ENCODE results near the gene COA8. TPM values are rescaled to one million over a fixed set of nuclear protein-coding genes. Genes with fewer than 3 reads are reported as not detected.

COA8 gene
- polyA plus RNA-seq, 3 donors: 13.2 to 58.1 (median 52.3) TPM

- H3K9me3 ChIP-seq (replicated peaks in 1 of 2; ENCODE audit: control insufficient read depth in 1 of 2, insufficient read depth in 1 of 2, low read length in 2 of 2): no peaks in the 10 kb centered on the region
- H3K4me2 ChIP-seq (replicated peaks; ENCODE audit: extremely low read depth, low read length, poor library complexity, severe bottlenecking): peak overlapping the region; percentile 98
- intact Hi-C loops (cut with micrococcal nuclease): no loop called here
- no peak for DNase-seq
- H2AFZ ChIP-seq (ENCODE audit: insufficient read depth, low read depth, low read length, poor library complexity, severe bottlenecking): no peak overlapping the region
- peak overlapping the region; percentile 95 for H3K9ac ChIP-seq (ENCODE audit: insufficient read depth, low read length, poor library complexity, severe bottlenecking)
- H3K27me3 Mint-ChIP-seq (ENCODE audit: low read depth in 3 of 3): peaks cover 2 to 9% (median 2%) of the 10 kb centered on the region in 3 donors
- peaks cover 42% of the 10 kb centered on the region for H3K4me1 Mint-ChIP-seq
- H3K4me3 Mint-ChIP-seq: peak overlapping the region; percentile 85 to 88
- peaks cover 64% of the 10 kb centered on the region for H3K79me2 ChIP-seq (ENCODE audit: insufficient read depth, low read length)
- peak overlapping the region in 2 of 3 experiments; percentile 62 to 91 for H3K4me3 ChIP-seq (replicated peaks in 1 of 3; ENCODE audit: low read depth in 2 of 3, low read length in 3 of 3)
- no peak overlapping the region for H3K27ac ChIP-seq (ENCODE audit: low read depth in 1 of 2, low read length in 2 of 2)
- H3K4me1 ChIP-seq (ENCODE audit: control insufficient read depth in 1 of 2, insufficient read depth in 2 of 2, low read length in 2 of 2): peaks cover 20 to 28% of the 10 kb centered on the region in 2 donors
- TF ChIP-seq, protein P1, sequence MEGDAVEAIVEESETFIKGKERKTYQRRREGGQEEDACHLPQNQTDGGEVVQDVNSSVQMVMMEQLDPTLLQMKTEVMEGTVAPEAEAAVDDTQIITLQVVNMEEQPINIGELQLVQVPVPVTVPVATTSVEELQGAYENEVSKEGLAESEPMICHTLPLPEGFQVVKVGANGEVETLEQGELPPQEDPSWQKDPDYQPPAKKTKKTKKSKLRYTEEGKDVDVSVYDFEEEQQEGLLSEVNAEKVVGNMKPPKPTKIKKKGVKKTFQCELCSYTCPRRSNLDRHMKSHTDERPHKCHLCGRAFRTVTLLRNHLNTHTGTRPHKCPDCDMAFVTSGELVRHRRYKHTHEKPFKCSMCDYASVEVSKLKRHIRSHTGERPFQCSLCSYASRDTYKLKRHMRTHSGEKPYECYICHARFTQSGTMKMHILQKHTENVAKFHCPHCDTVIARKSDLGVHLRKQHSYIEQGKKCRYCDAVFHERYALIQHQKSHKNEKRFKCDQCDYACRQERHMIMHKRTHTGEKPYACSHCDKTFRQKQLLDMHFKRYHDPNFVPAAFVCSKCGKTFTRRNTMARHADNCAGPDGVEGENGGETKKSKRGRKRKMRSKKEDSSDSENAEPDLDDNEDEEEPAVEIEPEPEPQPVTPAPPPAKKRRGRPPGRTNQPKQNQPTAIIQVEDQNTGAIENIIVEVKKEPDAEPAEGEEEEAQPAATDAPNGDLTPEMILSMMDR (IDR thresholded peaks at IDR 0.05): no peak
- peaks cover 0 to 4% of the 10 kb centered on the region in 2 donors for H3K27me3 ChIP-seq (ENCODE audit: control insufficient read depth in 2 of 2, insufficient read depth in 2 of 2, low read length in 2 of 2)
- H3K36me3 Mint-ChIP-seq: peaks cover 11 to 26% of the 10 kb centered on the region in 2 donors
- H3K27ac Mint-ChIP-seq: no peak overlapping the region
- peaks cover 55% of the 10 kb centered on the region for H4K20me1 ChIP-seq (ENCODE audit: insufficient read depth, low read length)
- no CpG with 5 or more reads among the region's 5 CpGs for WGBS (ENCODE audit: insufficient coverage)
- no peaks in the 10 kb centered on the region for H3K9me3 Mint-ChIP-seq
- peaks cover 0 to 5% of the 10 kb centered on the region in 2 donors for H3K36me3 ChIP-seq (replicated peaks in 1 of 2; ENCODE audit: control insufficient read depth in 1 of 2, insufficient read depth in 2 of 2, low read length in 2 of 2)
Measured at GRCh38 chr14:103630364-103631108, 67.8 kb downstream of the COA8 start.

DNA sequence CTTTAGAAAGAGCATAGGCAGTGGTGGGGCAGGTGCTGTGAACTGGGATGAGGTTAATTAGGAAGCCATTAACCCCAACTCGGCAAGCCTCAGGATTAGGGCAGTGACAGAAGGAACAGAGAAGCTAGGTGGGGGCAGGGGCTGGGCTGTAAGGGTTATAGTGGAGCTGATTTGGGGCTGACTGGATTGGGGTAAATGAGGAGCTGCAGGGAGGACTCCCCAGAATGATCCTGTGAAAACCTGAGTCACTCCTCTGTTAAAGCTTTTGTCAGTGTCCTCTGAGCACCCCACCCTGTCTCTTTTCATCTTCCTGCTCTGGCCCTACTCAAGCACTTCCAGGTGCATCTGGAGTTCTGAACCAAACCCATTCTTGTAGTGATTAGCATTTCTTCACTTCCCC, 70.6 kb downstream of the COA8 start:
- no peak overlapping the region for H3K4me3 ChIP-seq (replicated peaks in 1 of 3; ENCODE audit: low read depth in 2 of 3, low read length in 3 of 3)
- H3K27ac ChIP-seq (ENCODE audit: low read depth in 1 of 2, low read length in 2 of 2): no peak overlapping the region
- no peak overlapping the region for H3K4me2 ChIP-seq (replicated peaks; ENCODE audit: extremely low read depth, low read length, poor library complexity, severe bottlenecking)
- H3K4me1 ChIP-seq (ENCODE audit: control insufficient read depth in 1 of 2, insufficient read depth in 2 of 2, low read length in 2 of 2): peaks cover 12 to 17% of the 10 kb centered on the region in 2 donors
- intact Hi-C loops (cut with micrococcal nuclease): no loop called here
- no peaks in the 10 kb centered on the region for H3K9me3 ChIP-seq (replicated peaks in 1 of 2; ENCODE audit: control insufficient read depth in 1 of 2, insufficient read depth in 1 of 2, low read length in 2 of 2)
- peak overlapping the region in 1 of 2 donors; percentile 40 for H3K4me3 Mint-ChIP-seq
- peaks cover 3 to 14% of the 10 kb centered on the region in 2 donors for H3K36me3 ChIP-seq (replicated peaks in 1 of 2; ENCODE audit: control insufficient read depth in 1 of 2, insufficient read depth in 2 of 2, low read length in 2 of 2)
- no peak for DNase-seq
- peak overlapping the region in 5 of 7 donors; percentile 17 to 63 (median 53) for H3K27ac Mint-ChIP-seq
- H3K27me3 ChIP-seq (ENCODE audit: control insufficient read depth in 2 of 2, insufficient read depth in 2 of 2, low read length in 2 of 2): no peaks in the 10 kb centered on the region
- no peak overlapping the region for H2AFZ ChIP-seq (ENCODE audit: insufficient read depth, low read depth, low read length, poor library complexity, severe bottlenecking)
- H3K79me2 ChIP-seq (ENCODE audit: insufficient read depth, low read length): peaks cover 92% of the 10 kb centered on the region
- H3K27me3 Mint-ChIP-seq (ENCODE audit: low read depth in 3 of 3): no peaks in the 10 kb centered on the region
- peaks cover 44% of the 10 kb centered on the region for H3K4me1 Mint-ChIP-seq
- WGBS (ENCODE audit: insufficient coverage): 60% methylated on average over 1 of the region's 1 CpG
- TF ChIP-seq, protein P1 (IDR thresholded peaks at IDR 0.05): no peak
- no peak overlapping the region for H3K9ac ChIP-seq (ENCODE audit: insufficient read depth, low read length, poor library complexity, severe bottlenecking)
- H3K36me3 Mint-ChIP-seq: peaks cover 15 to 46% of the 10 kb centered on the region in 2 donors
- no peaks in the 10 kb centered on the region for H3K9me3 Mint-ChIP-seq
- peaks cover 83% of the 10 kb centered on the region for H4K20me1 ChIP-seq (ENCODE audit: insufficient read depth, low read length)
